K562 (cell line): ENCODE data around the gene B2M. TPM values are rescaled to one million over a fixed set of nuclear protein-coding genes. Genes with fewer than 3 reads are reported as not detected.

Experiments
- BMI1 ChIP-seq: fragments of 150-350 bp; IDR thresholded peaks from 2 replicates; pipeline ENCODE4 v1.6.1; 2014; ENCODE audit warnings: low read length
- CREB5 ChIP-seq: fragments of 250-450 bp; sonication (Bioruptor Pico); IDR thresholded peaks from 2 replicates; pipeline ENCODE4 v1.5.0; 2020; ENCODE audit warnings: mild to moderate bottlenecking
- CXXC5 ChIP-seq: fragments of 250-450 bp; sonication (Bioruptor Pico); IDR thresholded peaks from 2 replicates; pipeline ENCODE4 v1.8.0; 2022; ENCODE audit warnings: inconsistent platforms, mild to moderate bottlenecking, moderate library complexity
- E2F1 ChIP-seq: sonication (generic); formaldehyde crosslinking; IDR thresholded peaks from 2 replicates; pipeline ENCODE4 v1.8.1; 2023; ENCODE audit warnings: mild to moderate bottlenecking, missing genetic modification reagents, moderate library complexity
- EHMT2 ChIP-seq: fragments of 450-650 bp; IDR thresholded peaks from 2 replicates; pipeline ENCODE4 v1.6.1; 2018; ENCODE audit warnings: antibody characterized with exemption
- GATAD2B ChIP-seq: fragments of 450-650 bp; IDR thresholded peaks from 2 replicates; pipeline ENCODE4 v1.6.1; 2017; ENCODE audit warnings: mild to moderate bottlenecking, borderline replicate concordance
- GTF2A2 ChIP-seq: IDR thresholded peaks from 2 replicates; pipeline ENCODE4 v1.6.1; 2016; ENCODE audit warnings: mild to moderate bottlenecking, missing genetic modification characterization, missing compliant biosample characterization
- PHB ChIP-seq: fragments of 250-450 bp; sonication (Bioruptor Pico); IDR thresholded peaks from 2 replicates; pipeline ENCODE4 v1.5.0; 2021
- PHF8 ChIP-seq: fragments of 200-600 bp; sonication (generic); IDR thresholded peaks from 2 replicates; pipeline ENCODE4 v1.6.1; 2012; ENCODE audit warnings: mixed run types, mild to moderate bottlenecking, inconsistent platforms, low read length, moderate library complexity, borderline replicate concordance
- POLR2A ChIP-seq: fragments of 450-650 bp; conservative IDR thresholded peaks from 2 replicates; pipeline ENCODE4 v1.6.1; 2016
- PURB ChIP-seq: sonication (generic); formaldehyde crosslinking; IDR thresholded peaks from 2 replicates; pipeline ENCODE4 v1.9.0; 2021; ENCODE audit warnings: low read depth, mild to moderate bottlenecking, missing genetic modification reagents
- RBM25 ChIP-seq: fragments of 200-400 bp; formaldehyde crosslinking; IDR thresholded peaks from 2 replicates; pipeline ENCODE4 v1.6.1; 2018; ENCODE audit warnings: low read length, low read depth, moderate library complexity; ENCODE audit not compliant: severe bottlenecking
- SAFB2 ChIP-seq: fragments of 200-400 bp; formaldehyde crosslinking; IDR thresholded peaks from 2 replicates; pipeline ENCODE4 v1.6.1; 2018; ENCODE audit warnings: borderline replicate concordance, low read length, low read depth, moderate library complexity; ENCODE audit not compliant: severe bottlenecking
- SFPQ ChIP-seq: fragments of 200-400 bp; formaldehyde crosslinking; IDR thresholded peaks from 2 replicates; pipeline ENCODE4 v1.6.1; 2017; ENCODE audit warnings: mild to moderate bottlenecking, low read depth, low read length, moderate library complexity
- SNRNP70 ChIP-seq: fragments of 200-400 bp; formaldehyde crosslinking; optimal IDR thresholded peaks from 2 replicates; pipeline ENCODE3; 2017; ENCODE audit warnings: low read depth, low read length
- STAG1 ChIP-seq: sonication (generic); formaldehyde crosslinking; IDR thresholded peaks from 2 replicates; pipeline ENCODE4 v1.5.0; 2020; ENCODE audit warnings: missing genetic modification reagents, borderline replicate concordance
- TARDBP ChIP-seq: fragments of 450-650 bp; IDR thresholded peaks from 2 replicates; pipeline ENCODE4 v1.6.1; 2016
- ZNF217 ChIP-seq: sonication (generic); formaldehyde crosslinking; IDR thresholded peaks from 2 replicates; pipeline ENCODE4 v1.8.0; 2022; ENCODE audit warnings: mild to moderate bottlenecking, missing genetic modification reagents
- ZNF408 ChIP-seq: fragments of 250-450 bp; sonication (Bioruptor Pico); IDR thresholded peaks from 2 replicates; pipeline ENCODE4 v1.4.0; 2020; ENCODE audit warnings: low read depth, mild to moderate bottlenecking, moderate library complexity
- ZNF830 ChIP-seq: fragments of 250-450 bp; sonication (Bioruptor Pico); IDR thresholded peaks from 2 replicates; pipeline ENCODE4 v1.5.0; 2021; ENCODE audit warnings: mild to moderate bottlenecking
- ZZZ3 ChIP-seq: fragments of 450-650 bp; IDR thresholded peaks from 2 replicates; pipeline ENCODE4 v1.6.1; 2016; ENCODE audit warnings: antibody characterized with exemption, mild to moderate bottlenecking, moderate library complexity
- polyA plus RNA-seq, 8 experiments: library from polyadenylated mRNA; depleted of rRNA in 4 of 8; stranded (reverse) in 5 of 8; unstranded in 3 of 8; fragments of >200 nt; fragmentation: Nextera tagmentation in 2 of 8; fragmentation: Illumina TruSeq in 1 of 8; extraction: Ambion mirVana in 2 of 8; extraction: Trizol in 1 of 8; gene quantifications; 2 replicates each; pipeline versions ENCODE4 v1.2.1 to v1.2.3, GENCODE V29; 2011 to 2014; ENCODE audit warnings: inconsistent platforms in 1 of 8, missing spikeins in 1 of 8
- total RNA-seq, 7 experiments: library from RNA; depleted of rRNA in 6 of 7; stranded (reverse); fragments of >200 nt in 6 of 7; fragmentation: Illumina TruSeq in 2 of 7; extraction: Trizol in 2 of 7; gene quantifications; 2 replicates each; pipeline versions ENCODE4 v1.2.1 to v1.2.3, GENCODE V29; 2011 to 2021; ENCODE audit warnings: low replicate concordance in 1 of 7

Gene B2M
- total and polyA plus RNA-seq, 9 of the 15 experiments (the other 6 are each of a cell fraction or from before 2014, with no cell fraction given): 460 to 3,138 (median 1,032) TPM

- TF ChIP-seq CREB5 (CRISPR knock-in tag) (no peak), PHF8 (peak; percentile 99), BMI1 (no peak), EHMT2 (peak; percentile 63; the same call in 1 of the 2 replicates), ZNF830 (CRISPR knock-in tag) (peak; percentile 88; the same call in 1 of the 2 replicates), PHB (CRISPR knock-in tag) (no peak), SNRNP70 (no peak), STAG1 (CRISPR knock-in tag) (peak; percentile 84), POLR2A (peak; percentile 97), E2F1 (peak; percentile 80; the same call in 1 of the 2 replicates), ZNF217 (CRISPR knock-in tag) (no peak), TARDBP (peak; percentile 39; the same call in 1 of the 2 replicates), ZNF408 (CRISPR knock-in tag) (no peak), GTF2A2 (tag) (no peak), GATAD2B (no peak), CXXC5 (CRISPR knock-in tag) (peak; percentile 86), PURB (CRISPR knock-in tag) (no peak), RBM25 (no peak), SFPQ (no peak), SAFB2 (no peak), ZZZ3 (no peak)
Observed at GRCh38 chr15:44663410-44664308, 47.7 kb upstream of the B2M start, which contains the start of gene SPG11 (continued).
